GM12872 (cell line): ENCODE results near the gene UBA7.

Source experiments
- CTCF ChIP-seq: IDR thresholded peaks from 3 replicates; pipeline ENCODE4 v1.5.1; 2011; ENCODE audit warnings: low read depth, mild to moderate bottlenecking, low read length, moderate library complexity; ENCODE audit not compliant: insufficient read depth

UBA7 gene

GRCh38 chr3:49756036-49756435 lies 57.7 kb downstream of the UBA7 start:
- TF ChIP-seq CTCF: no peak
